HG03520 (cell line): Measurements from ENCODE around the gene MELTF.

ENCODE experiments used
- ATAC-seq: cut with Tn5 transposase; IDR thresholded peaks from one replicate; pipeline ENCODE4 v1.9.1; 2021; ENCODE audit warnings: mild to moderate bottlenecking, moderate library complexity; ENCODE audit not compliant: unreplicated experiment

The MELTF gene

GRCh38 chr3:196969134-196969659 lies 60.4 kb downstream of the MELTF start:
- ATAC-seq = peak; percentile 35

- peak; percentile 36 for ATAC-seq
Observed at GRCh38 chr3:196968233-196969133, 61.1 kb downstream of the MELTF start, which contains the start of gene PIGZ. PIGZ (minus strand) TSS chr3:196968833; CDS start chr3:196952031, 16,802 bp downstream.

GRCh38 chr3:196967412-196968232 lies 62.0 kb downstream of the MELTF start:
- no peak for ATAC-seq

GRCh38 chr3:196966526-196967401 lies 62.9 kb downstream of the MELTF start:
- ATAC-seq = no peak

- ATAC-seq = no peak
Observed at GRCh38 chr3:196965804-196966173, 63.8 kb downstream of the MELTF start.

- no peak for ATAC-seq
Observed at GRCh38 chr3:196965112-196965803, 64.4 kb downstream of the MELTF start.

GRCh38 chr3:196963631-196963953 lies 66.0 kb downstream of the MELTF start:
- ATAC-seq = no peak

- ATAC-seq = no peak
Observed at GRCh38 chr3:196962930-196963630, 66.5 kb downstream of the MELTF start.

GRCh38 chr3:196962108-196962929 lies 67.3 kb downstream of the MELTF start:
- ATAC-seq = no peak

GRCh38 chr3:196954832-196955231 lies 74.8 kb downstream of the MELTF start:
- ATAC-seq = no peak
